ENCODE results near the gene NUDCD3. TPM values are rescaled to one million over a fixed set of nuclear protein-coding genes. Genes with fewer than 3 reads are reported as not detected.

The NUDCD3 gene
- polyA plus RNA-seq, 1 experiment: 61.4 TPM

- H3K27me3 ChIP-seq (ENCODE audit: control insufficient read depth, insufficient read depth, low read length): no peaks in the 10 kb centered on the region
- TF ChIP-seq CTCF (IDR thresholded peaks at IDR 0.05; ENCODE audit: low read depth, low read length): no peak
- no peak overlapping the region for H3K27ac ChIP-seq (ENCODE audit: low read depth, low read length)
- POLR2A ChIA-PET: no interaction called here
- DNase-seq (ENCODE audit: low read depth, low spot score): no peak
- no peaks in the 10 kb centered on the region for H3K9me3 ChIP-seq (ENCODE audit: control insufficient read depth, insufficient read depth, low read length)
- CTCF ChIA-PET: interaction anchor here (2.1 to 4.0 kb wide), 2 partner anchors 229 to 232 kb away, joined by 8 to 36 read pairs; no protein-coding TSS in a partner anchor
- H3K4me3 ChIP-seq (ENCODE audit: low read depth, low read length): no peak overlapping the region
These were observed 17.2 kb downstream of the NUDCD3 start for GRCh38 chr7:44473295-44473694.

- CTCF ChIA-PET: interaction anchor here (2.1 to 4.0 kb wide), 2 partner anchors 229 to 232 kb away, joined by 8 to 36 read pairs; no protein-coding TSS in a partner anchor
These were observed 17.6 kb downstream of the NUDCD3 start for GRCh38 chr7:44472843-44473242.

GRCh38 chr7:44471850-44472249, 18.6 kb downstream of the NUDCD3 start:
- ChIA-PET POLR2A (no interaction called here), CTCF (no interaction called here)
- DNase-seq (ENCODE audit: low read depth, low spot score): no peak
- Histone ChIP-seq H3K4me3 (ENCODE audit: low read depth, low read length) (no peak overlapping the region), H3K27ac (ENCODE audit: low read depth, low read length) (no peak overlapping the region), H3K27me3 (ENCODE audit: control insufficient read depth, insufficient read depth, low read length) (no peaks in the 10 kb centered on the region), H3K9me3 (ENCODE audit: control insufficient read depth, insufficient read depth, low read length) (no peaks in the 10 kb centered on the region)
- TF ChIP-seq CTCF (IDR thresholded peaks at IDR 0.05; ENCODE audit: low read depth, low read length): no peak

More at GRCh38 chr7:44472843-44473242, 17.6 kb downstream of the NUDCD3 start:
- POLR2A ChIA-PET: no interaction called here
- no peak overlapping the region for H3K27ac ChIP-seq (ENCODE audit: low read depth, low read length)
- DNase-seq (ENCODE audit: low read depth, low spot score): no peak
- H3K4me3 ChIP-seq (ENCODE audit: low read depth, low read length): no peak overlapping the region
- H3K27me3 ChIP-seq (ENCODE audit: control insufficient read depth, insufficient read depth, low read length): no peaks in the 10 kb centered on the region
- no peaks in the 10 kb centered on the region for H3K9me3 ChIP-seq (ENCODE audit: control insufficient read depth, insufficient read depth, low read length)
- no peak for TF ChIP-seq CTCF (IDR thresholded peaks at IDR 0.05; ENCODE audit: low read depth, low read length)

GRCh38 chr7:44471436-44471835, 19.0 kb downstream of the NUDCD3 start:
- no peaks in the 10 kb centered on the region for H3K9me3 ChIP-seq (ENCODE audit: control insufficient read depth, insufficient read depth, low read length)
- ChIA-PET POLR2A (no interaction called here), CTCF (no interaction called here)
- H3K27ac ChIP-seq (ENCODE audit: low read depth, low read length): no peak overlapping the region
- no peaks in the 10 kb centered on the region for H3K27me3 ChIP-seq (ENCODE audit: control insufficient read depth, insufficient read depth, low read length)
- H3K4me3 ChIP-seq (ENCODE audit: low read depth, low read length): no peak overlapping the region
- TF ChIP-seq CTCF (IDR thresholded peaks at IDR 0.05; ENCODE audit: low read depth, low read length): no peak
- DNase-seq (ENCODE audit: low read depth, low spot score): no peak

GRCh38 chr7:44470628-44471245, 19.7 kb downstream of the NUDCD3 start:
- no peak for DNase-seq (ENCODE audit: low read depth, low spot score)
- Histone ChIP-seq H3K27ac (ENCODE audit: low read depth, low read length) (no peak overlapping the region), H3K27me3 (ENCODE audit: control insufficient read depth, insufficient read depth, low read length) (no peaks in the 10 kb centered on the region), H3K4me3 (ENCODE audit: low read depth, low read length) (no peak overlapping the region), H3K9me3 (ENCODE audit: control insufficient read depth, insufficient read depth, low read length) (no peaks in the 10 kb centered on the region)
- no peak for TF ChIP-seq CTCF (IDR thresholded peaks at IDR 0.05; ENCODE audit: low read depth, low read length)
- POLR2A ChIA-PET: no interaction called here
- CTCF ChIA-PET: no interaction called here

All from AG04450 (cell line).